GM19455 (cell line): ENCODE results near the gene ORMDL3.
"Not testable (repeated sequence)": the region's sequence is repeated elsewhere in the genome, so short reads cannot be mapped to it uniquely, and the experiment has no call there.

Experiments used
- ATAC-seq: cut with Tn5 transposase; IDR thresholded peaks from one replicate; pipeline ENCODE4 v1.9.1; 2021; ENCODE audit not compliant: unreplicated experiment

The ORMDL3 gene

DNA sequence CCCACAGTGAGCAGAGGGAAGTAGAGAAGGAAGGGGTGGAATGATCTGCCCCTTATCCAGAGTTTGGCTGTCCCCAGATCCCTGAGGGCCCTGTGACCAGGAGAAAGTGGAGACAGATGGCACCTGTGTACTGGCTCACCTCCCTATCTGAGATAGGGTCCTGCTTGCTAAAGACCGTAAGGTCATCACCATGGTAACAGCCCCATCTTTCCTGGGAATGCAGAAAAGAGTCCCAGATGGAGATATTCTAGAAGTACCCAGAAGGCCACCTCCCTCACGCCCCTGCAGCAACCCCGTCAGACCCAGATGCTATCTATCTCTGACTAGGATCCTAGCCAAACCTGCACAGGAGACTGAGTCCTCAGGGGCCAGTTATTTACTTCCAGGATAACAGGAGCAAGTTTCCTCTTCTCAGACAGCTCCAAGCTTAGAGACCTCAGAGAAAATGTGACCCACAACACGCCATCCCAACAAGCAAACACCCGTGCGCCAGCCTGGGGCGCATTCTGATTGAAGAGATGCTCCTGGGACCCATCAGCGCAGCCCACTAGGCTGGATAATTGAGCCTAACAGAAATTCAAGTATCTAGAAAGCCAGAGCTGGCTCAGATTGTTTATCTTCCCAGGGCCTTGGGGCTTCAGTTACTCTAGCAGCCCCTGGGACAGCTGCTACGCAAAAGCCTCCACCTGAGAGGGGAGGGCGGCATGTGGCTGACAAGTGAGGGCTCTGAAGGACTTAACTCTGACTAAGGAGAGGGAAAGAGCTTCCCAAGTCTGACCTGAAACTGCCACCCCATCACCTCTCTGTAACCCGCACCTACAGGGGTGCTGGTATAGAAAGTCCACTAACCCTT is 1.9 kb downstream of the ORMDL3 start:
- no peak for ATAC-seq

DNA sequence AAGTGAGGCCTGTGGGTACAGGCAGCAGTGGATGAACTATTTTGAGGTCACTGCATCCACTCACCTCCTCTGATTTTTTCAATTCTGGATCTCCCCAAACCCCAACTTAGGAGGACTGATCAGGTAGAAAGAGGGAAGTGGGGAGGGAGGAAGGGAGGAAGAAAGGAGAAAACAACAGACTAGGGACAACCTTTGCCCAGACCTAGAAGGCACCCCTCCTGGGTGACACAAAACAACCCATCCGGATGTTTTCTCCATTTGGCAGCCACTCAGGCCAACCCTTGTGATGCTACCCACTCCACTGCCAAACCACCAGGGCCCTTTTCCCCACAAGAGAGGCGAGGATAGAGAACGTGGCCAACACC is 2.7 kb downstream of the ORMDL3 start:
- no peak for ATAC-seq

DNA sequence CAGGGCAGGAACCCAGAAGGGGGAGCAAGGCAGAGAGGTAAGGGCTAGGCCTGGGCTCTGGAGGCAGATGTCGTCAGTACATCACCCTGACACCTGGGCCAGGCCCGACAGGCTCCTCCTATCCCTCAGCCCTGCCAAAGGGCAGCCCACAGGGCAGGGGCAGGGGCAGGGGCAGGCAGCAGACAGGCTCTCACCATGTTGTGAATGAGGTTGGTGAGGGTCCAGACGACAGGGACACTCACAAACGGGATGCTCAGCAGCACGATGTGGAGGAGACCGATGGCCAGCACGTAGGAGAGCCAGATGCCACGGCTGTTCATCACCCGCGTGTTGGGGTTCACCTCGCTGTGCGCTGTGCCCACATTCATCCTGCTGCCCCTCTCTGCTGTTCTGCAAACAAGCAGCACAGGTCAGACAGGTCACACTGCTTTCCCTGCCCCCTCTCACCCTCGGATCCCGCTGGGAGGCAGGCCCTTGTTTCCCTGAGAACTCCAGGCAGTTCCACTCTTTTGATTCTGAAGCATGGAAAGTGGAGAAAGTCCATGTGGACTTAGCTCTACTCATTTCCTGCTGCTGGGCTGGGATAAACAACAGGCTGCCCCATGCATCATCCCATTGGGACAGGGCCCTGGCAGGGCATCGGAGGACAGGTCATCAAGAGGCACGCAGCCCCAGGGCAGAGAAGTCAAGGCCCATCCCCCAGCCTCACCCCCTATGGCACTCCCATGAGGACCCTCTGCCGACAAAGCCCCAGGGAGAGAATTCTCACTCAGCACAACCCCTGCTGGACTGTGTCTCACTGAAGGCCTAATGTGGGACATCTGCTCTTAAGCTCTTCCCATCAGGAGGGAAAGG is 3.3 kb downstream of the ORMDL3 start:
- ATAC-seq, result no peak

- ATAC-seq, result no peak
These were observed 4.2 kb downstream of the ORMDL3 start for GRCh38 chr17:39923230-39923629.

- ATAC-seq, result no peak
These were observed 5.4 kb downstream of the ORMDL3 start for GRCh38 chr17:39922006-39922405.

GRCh38 chr17:39921323-39921722 is 6.1 kb downstream of the ORMDL3 start:
- no peak for ATAC-seq

DNA sequence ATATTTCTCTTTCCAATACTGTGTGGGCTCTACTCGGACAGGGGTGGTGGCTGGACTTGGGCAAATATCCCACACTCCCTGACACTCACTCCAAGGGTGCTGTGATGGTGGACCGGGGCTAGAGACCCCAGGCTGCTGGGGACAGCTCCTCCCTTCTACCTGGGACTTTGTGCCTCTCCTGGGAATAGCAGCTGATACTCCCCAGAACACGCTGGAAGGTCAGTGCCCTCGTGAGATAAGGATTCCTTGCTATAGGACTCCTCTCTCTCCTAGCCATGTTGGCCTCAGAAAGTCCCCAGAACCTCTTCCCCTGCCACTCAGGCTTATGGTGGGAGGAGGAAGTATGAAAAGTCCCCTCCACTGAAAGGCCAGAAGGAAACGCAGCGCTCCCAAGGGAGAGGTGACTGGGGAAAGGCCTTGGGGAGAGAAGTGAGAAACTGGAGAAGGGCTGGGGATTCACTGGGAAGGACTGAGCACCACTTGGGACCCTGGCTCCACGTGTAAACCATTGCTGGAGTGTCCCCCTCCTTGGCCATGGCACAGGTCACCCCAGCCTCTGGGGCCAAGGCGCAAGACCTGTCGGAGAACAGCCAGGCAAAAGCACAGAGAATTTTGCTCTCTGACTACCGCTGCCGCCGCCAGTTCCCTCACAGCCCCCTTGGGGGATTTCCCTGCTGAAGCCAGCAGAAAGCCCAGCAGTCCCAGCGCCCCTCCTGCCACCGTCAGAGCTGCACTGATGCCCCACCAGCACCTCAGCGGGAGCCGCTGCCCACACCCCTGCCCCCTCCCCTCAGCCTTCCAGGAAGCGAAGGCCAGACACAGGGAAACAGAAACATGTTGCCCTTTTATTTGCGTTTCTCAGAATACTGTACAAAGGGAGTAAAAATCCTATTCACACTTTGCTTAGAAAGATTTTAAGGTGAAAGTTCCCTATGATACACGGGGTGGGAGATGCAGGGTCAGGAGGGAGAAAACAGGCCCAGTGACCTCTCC is 6.9 kb downstream of the ORMDL3 start:
- ATAC-seq, result no peak

GRCh38 chr17:39919087-39919683 is 8.2 kb downstream of the ORMDL3 start:
- no peak for ATAC-seq

- ATAC-seq, result no peak
These were observed 10.5 kb downstream of the ORMDL3 start for GRCh38 chr17:39916918-39917317.

DNA sequence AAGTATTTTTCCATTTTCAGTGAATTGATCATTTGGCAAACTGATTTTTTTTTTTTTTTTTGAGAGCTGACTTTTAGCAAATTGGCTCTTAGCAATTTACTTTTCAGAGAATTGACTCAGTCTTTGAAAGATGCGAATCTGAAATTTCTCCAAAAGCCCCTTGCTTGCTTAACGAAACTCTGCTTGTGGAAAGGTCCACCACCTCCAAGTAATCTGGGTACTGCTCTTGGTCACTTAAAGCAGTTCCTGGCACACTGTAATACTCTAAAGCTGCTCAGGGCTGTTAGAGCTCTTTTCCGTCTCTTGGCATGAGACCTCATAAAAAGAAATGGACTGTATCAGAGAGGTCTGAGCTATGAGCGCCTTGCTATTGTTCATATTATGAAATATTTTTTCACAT is 11.8 kb downstream of the ORMDL3 start:
- no peak for ATAC-seq

DNA sequence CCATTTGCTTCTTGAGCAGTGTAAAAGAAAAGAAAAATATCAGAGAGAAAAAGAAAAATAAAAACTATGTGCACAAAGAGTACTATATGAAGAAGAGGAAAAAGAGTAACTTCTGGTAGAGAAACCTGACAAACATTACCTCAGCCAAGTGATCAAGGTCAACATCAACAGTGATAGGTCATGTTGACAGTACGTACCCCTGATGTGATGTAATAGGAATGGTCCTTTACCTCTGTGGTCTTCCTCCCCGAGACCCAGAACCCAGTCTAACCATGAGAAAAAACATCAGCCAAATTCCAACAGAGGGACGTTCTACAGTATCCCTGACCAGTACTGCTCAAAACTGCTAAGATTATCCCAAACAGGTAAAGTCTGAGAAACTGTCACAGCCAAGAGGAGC is 13.4 kb downstream of the ORMDL3 start:
- no peak for ATAC-seq

GRCh38 chr17:39908789-39909352 is 18.5 kb downstream of the ORMDL3 start:
- no peak for ATAC-seq

- no peak for ATAC-seq
These were observed 22.5 kb downstream of the ORMDL3 start for GRCh38 chr17:39904990-39905288.

GRCh38 chr17:39903158-39903884 is 24.1 kb downstream of the ORMDL3 start:
- no peak for ATAC-seq

DNA sequence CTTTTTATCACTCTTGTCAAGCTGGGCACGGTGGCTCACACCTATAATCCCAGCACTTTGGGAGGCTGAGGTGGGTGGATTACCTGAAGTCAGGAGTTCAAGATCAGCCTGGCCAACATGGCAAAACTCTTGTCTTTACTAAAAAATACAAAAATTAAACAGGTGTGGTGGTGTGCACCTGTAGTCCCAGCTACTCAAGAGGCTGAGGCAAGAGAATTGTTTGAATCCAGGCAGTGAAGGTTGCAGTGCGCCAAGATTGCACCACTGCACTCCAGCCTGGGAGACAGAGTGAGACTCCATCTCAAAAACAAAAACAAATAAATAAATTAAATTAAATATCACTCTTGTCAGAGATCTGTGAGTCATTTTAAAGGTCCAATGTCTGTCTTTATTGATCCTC is 25.4 kb downstream of the ORMDL3 start:
- ATAC-seq, result not testable (repeated sequence)

GRCh38 chr17:39899215-39899614 is 28.2 kb downstream of the ORMDL3 start:
- no peak for ATAC-seq

GRCh38 chr17:39898088-39898487 is 29.3 kb downstream of the ORMDL3 start:
- no peak for ATAC-seq

GRCh38 chr17:39894681-39895376 is 32.6 kb downstream of the ORMDL3 start:
- no peak for ATAC-seq

- no peak for ATAC-seq
These were observed 38.2 kb downstream of the ORMDL3 start for GRCh38 chr17:39889200-39889599.
